Peyer's patch (tissue), 4 donors: ENCODE results near the gene DNAJC28. TPM values are rescaled to one million over a fixed set of nuclear protein-coding genes. Genes with fewer than 3 reads are reported as not detected.
A peak's percentile ranks its signal among the peaks of the same experiment; 100 is the strongest.

Source experiments
- DNase-seq, 3 donors: peaks; one replicate each; pipeline ENCODE4 v3.0.0-alpha.2; 2017 to 2019
- H3K27ac ChIP-seq, 4 donors: fragments of 200-600 bp; sonication (generic); one replicate each; pipeline ENCODE4 v1.5.1; 2016 to 2019
- H3K27me3 ChIP-seq, 2 donors: fragments of 200-600 bp; sonication (generic); one replicate each; pipeline ENCODE4 v1.5.1; 2019
- H3K36me3 ChIP-seq, 3 donors: fragments of 200-600 bp; sonication (generic); one replicate each; pipeline ENCODE4 v1.5.1; 2016 to 2019
- H3K4me1 ChIP-seq, 4 donors: fragments of 200-600 bp; sonication (generic); one replicate each; pipeline ENCODE4 v1.5.1; 2016 to 2019
- H3K4me3 ChIP-seq, 4 donors: fragments of 200-600 bp; sonication (generic); 1 replicate in 3 of 4; 2 replicates in 1 of 4; pipeline ENCODE4 v1.5.1; 2016 to 2019; ENCODE audit warnings: mild to moderate bottlenecking in 1 of 4
- H3K9me3 ChIP-seq, 4 donors: fragments of 200-600 bp; sonication (generic); one replicate each; pipeline ENCODE4 v1.5.1; 2016 to 2019; ENCODE audit warnings: mild to moderate bottlenecking in 1 of 4
- CTCF ChIP-seq, 6 experiments: fragments of 450-650 bp in 4 of 6; fragments of 200-600 bp in 2 of 6; sonication (generic) in 1 of 6; IDR thresholded peaks; one replicate each; pipeline ENCODE4 v1.5.1; 2017 to 2019; ENCODE audit warnings: antibody characterized with exemption in 6 of 6, mild to moderate bottlenecking in 3 of 6, moderate library complexity in 1 of 6
- POLR2A ChIP-seq, 2 donors: fragments of 450-650 bp; IDR thresholded peaks; one replicate each; pipeline ENCODE4 v1.5.1; 2017; ENCODE audit warnings: antibody characterized with exemption in 2 of 2, mild to moderate bottlenecking in 2 of 2, moderate library complexity in 2 of 2
- total RNA-seq, 4 donors: library from RNA; depleted of rRNA; stranded (reverse); fragments of >200 nt; gene quantifications; one replicate each; pipeline ENCODE4 v1.1.0, GENCODE V29; 2016

The DNAJC28 gene
- total RNA-seq, 4 donors from 2014 or later = 1.9 to 4.4 (median 2.5) TPM; not detected in 1

- DNase-seq = no peak
- Histone ChIP-seq H3K9me3 (no peaks in the 10 kb centered on the region), H3K27me3 (no peaks in the 10 kb centered on the region), H3K36me3 (no peaks in the 10 kb centered on the region), H3K4me3 (no peak overlapping the region), H3K4me1 (peaks cover 0 to 4% (median 2%) of the 10 kb centered on the region in 4 donors), H3K27ac (no peak overlapping the region)
- TF ChIP-seq CTCF (IDR thresholded peaks at IDR 0.05) = no peak
- no peak for TF ChIP-seq POLR2A (IDR thresholded peaks at IDR 0.05)
Observed at GRCh38 chr21:33492571-33492970, 1.1 kb upstream of the DNAJC28 start.

GRCh38 chr21:33490991-33491372 lies 534 bp downstream of the DNAJC28 start:
- Histone ChIP-seq H3K27ac (peak overlapping the region; percentile 72 to 78 (median 76)), H3K27me3 (no peaks in the 10 kb centered on the region), H3K36me3 (no peaks in the 10 kb centered on the region), H3K4me3 (peak overlapping the region; percentile 63 to 78 (median 70)), H3K4me1 (peaks cover 0 to 4% (median 2%) of the 10 kb centered on the region in 4 donors), H3K9me3 (no peaks in the 10 kb centered on the region)
- DNase-seq = no peak
- TF ChIP-seq POLR2A (IDR thresholded peaks at IDR 0.05) (no peak), CTCF (IDR thresholded peaks at IDR 0.05) (no peak)

- no peaks in the 10 kb centered on the region for H3K27me3 ChIP-seq
- H3K27ac ChIP-seq = no peak overlapping the region
- no peaks in the 10 kb centered on the region for H3K36me3 ChIP-seq
- peaks cover 0 to 4% (median 2%) of the 10 kb centered on the region in 4 donors for H3K4me1 ChIP-seq
- no peaks in the 10 kb centered on the region for H3K9me3 ChIP-seq
- no peak for DNase-seq
- TF ChIP-seq POLR2A (IDR thresholded peaks at IDR 0.05) (no peak), CTCF (IDR thresholded peaks at IDR 0.05) (no peak)
- H3K4me3 ChIP-seq = no peak overlapping the region
Observed at GRCh38 chr21:33488936-33489335, 2.6 kb downstream of the DNAJC28 start.

GRCh38 chr21:33487996-33488395 lies 3.5 kb downstream of the DNAJC28 start:
- Histone ChIP-seq H3K36me3 (no peaks in the 10 kb centered on the region), H3K27me3 (no peaks in the 10 kb centered on the region)

GRCh38 chr21:33481314-33481943 lies 10.1 kb downstream of the DNAJC28 start:
- H3K36me3 ChIP-seq = no peaks in the 10 kb centered on the region
- no peaks in the 10 kb centered on the region for H3K27me3 ChIP-seq
- no peak for DNase-seq
- peaks cover 0 to 8% (median 3%) of the 10 kb centered on the region in 4 donors for H3K4me1 ChIP-seq
- no peak for TF ChIP-seq CTCF (IDR thresholded peaks at IDR 0.05)
- TF ChIP-seq POLR2A (IDR thresholded peaks at IDR 0.05) = no peak
- H3K4me3 ChIP-seq = no peak overlapping the region
- no peak overlapping the region for H3K27ac ChIP-seq
- no peaks in the 10 kb centered on the region for H3K9me3 ChIP-seq

More at GRCh38 chr21:33487996-33488395, 3.5 kb downstream of the DNAJC28 start:
- no peak for TF ChIP-seq CTCF (IDR thresholded peaks at IDR 0.05)
- TF ChIP-seq POLR2A (IDR thresholded peaks at IDR 0.05) = no peak
- H3K9me3 ChIP-seq = no peaks in the 10 kb centered on the region
- no peak overlapping the region for H3K4me3 ChIP-seq
- H3K27ac ChIP-seq = no peak overlapping the region
- DNase-seq = no peak
- H3K4me1 ChIP-seq = peaks cover 0 to 4% (median 2%) of the 10 kb centered on the region in 4 donors
